GM12878 (cell line): ENCODE results near the gene ERICH4. TPM values are rescaled to one million over a fixed set of nuclear protein-coding genes. Genes with fewer than 3 reads are reported as not detected.

Source experiments
- ATAC-seq: fragments of 200-7000 bp; cut with Tn5 transposase; 3 replicates; pipeline ENCODE4 v1.9.1; 2020; ENCODE audit warnings: mild to moderate bottlenecking, moderate library complexity
- BruUV-seq: library from RNA; stranded (reverse); fragments of 400-500 nt; replicated peaks from 2 replicates; lab custom pipeline; 2021; lab: Mats Ljungman, UMichigan
- CTCF ChIA-PET: fragments of 300-600 bp; sonication (Branson Sonifier 250); formaldehyde crosslinking; extraction: SDS; loops from one replicate; lab custom pipeline; 2021; ENCODE audit warnings: inconsistent platforms; lab: Yijun Ruan, JAX
- POLR2A ChIA-PET: fragments of 350-600 bp; formaldehyde crosslinking; extraction: SDS; loops from one replicate; lab custom pipeline; 2021; ENCODE audit warnings: inconsistent platforms; lab: Charles Lee
- RAD21 ChIA-PET: fragments of 300-600 bp; sonication (Branson Sonifier 250); formaldehyde crosslinking; loops from one replicate; lab custom pipeline; 2023; ENCODE audit warnings: antibody characterized with exemption; ENCODE audit not compliant: unreplicated experiment; lab: Charles Lee
- SMC1A ChIA-PET: fragments of 300-600 bp; sonication (Branson Sonifier 250); formaldehyde crosslinking; loops from one replicate; lab custom pipeline; 2023; ENCODE audit not compliant: unreplicated experiment, uncharacterized antibody; lab: Charles Lee
- DNase-seq: peaks from one replicate; pipeline ENCODE4 v3.0.0-alpha.2; 2011; ENCODE audit warnings: low read depth, low spot score
- FAIRE-seq: peaks from 3 replicates; lab custom pipeline; 2011; peaks lifted over from hg19 to GRCh38; lab: Jason Lieb, UNC
- H2AFZ ChIP-seq: 2 replicates; pipeline ENCODE4 v1.6.0; 2011; ENCODE audit warnings: low read depth, low read length, control low read depth; ENCODE audit not compliant: control insufficient read depth
- H3K27ac ChIP-seq: 2 replicates; pipeline ENCODE4 v1.5.1; 2011; ENCODE audit warnings: control low read depth; ENCODE audit not compliant: control insufficient read depth, insufficient read depth
- H3K27me3 ChIP-seq, 2 experiments: replicated peaks in 1 of 2; 2 replicates each; pipeline versions ENCODE4 v1.6.0 to v1.6.1; 2011; ENCODE audit warnings: low read length in 1 of 2; ENCODE audit not compliant: control insufficient read depth in 2 of 2, insufficient read depth in 2 of 2
- H3K36me3 ChIP-seq, 2 experiments: 2 replicates each; pipeline ENCODE4 v1.5.1; 2011; ENCODE audit warnings: low read length in 1 of 2; ENCODE audit not compliant: control insufficient read depth in 2 of 2, insufficient read depth in 2 of 2
- H3K4me1 ChIP-seq: 2 replicates; pipeline ENCODE4 v1.6.1; 2011; ENCODE audit warnings: mild to moderate bottlenecking, low read length, moderate library complexity, mixed read lengths; ENCODE audit not compliant: control insufficient read depth, insufficient read depth
- H3K4me2 ChIP-seq: 2 replicates; pipeline ENCODE4 v1.6.0; 2011; ENCODE audit warnings: control low read depth; ENCODE audit not compliant: control insufficient read depth, insufficient read depth
- H3K4me3 ChIP-seq: fragments of 200-600 bp; sonication (generic); 2 replicates; pipeline ENCODE4 v1.5.1; 2016
- H3K79me2 ChIP-seq: 2 replicates; pipeline ENCODE4 v1.6.0; 2011; ENCODE audit warnings: low read length; ENCODE audit not compliant: control insufficient read depth, insufficient read depth
- H3K9ac ChIP-seq: 2 replicates; pipeline ENCODE4 v1.8.0; 2011; ENCODE audit warnings: low read length, control low read depth, mixed read lengths; ENCODE audit not compliant: control insufficient read depth, insufficient read depth
- H3K9me3 ChIP-seq: replicated peaks from 3 replicates; pipeline ENCODE4 v1.5.1; 2011; ENCODE audit warnings: mild to moderate bottlenecking, low read length; ENCODE audit not compliant: control insufficient read depth, insufficient read depth
- H4K20me1 ChIP-seq: 2 replicates; pipeline ENCODE4 v1.6.0; 2011; ENCODE audit not compliant: control insufficient read depth, insufficient read depth
- BRCA1 ChIP-seq: IDR thresholded peaks from 2 replicates; pipeline ENCODE4 v1.6.1; 2011; ENCODE audit warnings: low read depth, low read length, improper control_type of control experiment
- CREM ChIP-seq: IDR thresholded peaks from 2 replicates; pipeline ENCODE4 v1.6.1; 2014; ENCODE audit warnings: antibody characterized with exemption, low read depth
- IKZF2 ChIP-seq, 2 experiments: fragments of 450-650 bp; IDR thresholded peaks; 2 replicates each; pipeline ENCODE4 v1.6.1; 2017; ENCODE audit warnings: mild to moderate bottlenecking in 2 of 2, moderate library complexity in 2 of 2
- IRF4 ChIP-seq: IDR thresholded peaks from 2 replicates; pipeline ENCODE4 v1.6.1; 2011; ENCODE audit warnings: low read depth, low read length
- JUNB ChIP-seq: IDR thresholded peaks from 2 replicates; pipeline ENCODE4 v1.6.1; 2016; ENCODE audit warnings: antibody characterized with exemption, mild to moderate bottlenecking
- JUND ChIP-seq: IDR thresholded peaks from 2 replicates; pipeline ENCODE4 v1.6.1; 2012; ENCODE audit warnings: low read depth, mild to moderate bottlenecking, low read length, improper control_type of control experiment, moderate library complexity
- KDM1A ChIP-seq: fragments of 200-600 bp; sonication (generic); IDR thresholded peaks from 2 replicates; pipeline ENCODE4 v1.6.1; 2016; ENCODE audit warnings: borderline replicate concordance
- MLLT1 ChIP-seq: fragments of 450-650 bp; IDR thresholded peaks from 2 replicates; pipeline ENCODE4 v1.6.1; 2016; ENCODE audit warnings: mild to moderate bottlenecking
- MTA3 ChIP-seq: IDR thresholded peaks from 2 replicates; pipeline ENCODE4 v1.6.1; 2012; ENCODE audit warnings: low read length, inconsistent platforms, borderline replicate concordance
- MYB ChIP-seq: fragments of 150-350 bp; IDR thresholded peaks from 2 replicates; pipeline ENCODE4 v1.6.1; 2014; ENCODE audit warnings: mild to moderate bottlenecking, low read depth, low read length, borderline replicate concordance
- NFXL1 ChIP-seq: fragments of 450-650 bp; IDR thresholded peaks from 2 replicates; pipeline ENCODE4 v1.6.1; 2017; ENCODE audit warnings: antibody characterized with exemption, mild to moderate bottlenecking, borderline replicate concordance
- PBX3 ChIP-seq: IDR thresholded peaks from 2 replicates; pipeline ENCODE4 v1.6.1; 2011; ENCODE audit warnings: mild to moderate bottlenecking, low read depth, low read length, moderate library complexity; ENCODE audit not compliant: insufficient replicate concordance
- RBBP5 ChIP-seq: fragments of 200-600 bp; sonication (generic); conservative IDR thresholded peaks from 2 replicates; pipeline ENCODE4 v1.6.1; 2016
- RELB ChIP-seq: fragments of 450-650 bp; IDR thresholded peaks from 2 replicates; pipeline ENCODE4 v1.6.1; 2017; ENCODE audit warnings: low read depth, mild to moderate bottlenecking, moderate library complexity
- SIX5 ChIP-seq: IDR thresholded peaks from 2 replicates; pipeline ENCODE4 v1.6.1; 2011; ENCODE audit warnings: mild to moderate bottlenecking, low read depth, low read length, moderate library complexity; ENCODE audit not compliant: severe bottlenecking
- SMARCA5 ChIP-seq: fragments of 450-650 bp; IDR thresholded peaks from 2 replicates; pipeline ENCODE4 v1.6.1; 2017; ENCODE audit warnings: mild to moderate bottlenecking
- SPI1 ChIP-seq: IDR thresholded peaks from 2 replicates; pipeline ENCODE4 v1.6.1; 2011; ENCODE audit warnings: low read depth, mild to moderate bottlenecking, low read length, moderate library complexity, borderline replicate concordance; ENCODE audit not compliant: insufficient read depth
- SUZ12 ChIP-seq: fragments of 200-600 bp; sonication (generic); IDR thresholded peaks from one replicate; pipeline ENCODE4 v1.6.1; 2018; ENCODE audit warnings: antibody characterized with exemption, mild to moderate bottlenecking; ENCODE audit not compliant: unreplicated experiment
- WRNIP1 ChIP-seq: IDR thresholded peaks from 2 replicates; pipeline ENCODE4 v1.6.1; 2011; ENCODE audit warnings: low read depth, low read length, improper control_type of control experiment, borderline replicate concordance
- WGBS: methylation state at CpG from one replicate; pipeline ENCODE4 v1.1.6; 2016; ENCODE audit warnings: low lambda C conversion rate; ENCODE audit not compliant: insufficient replicate concordance, insufficient coverage; ENCODE audit errors: missing lambda C conversion rate; 5-methylcytosine and 5-hydroxymethylcytosine counted together
- in situ Hi-C: fragments of 300-500 bp; cut with MboI; formaldehyde crosslinking; loops from 9 replicates; pipeline ENCODE4 v1.14.3; 2018; ENCODE audit warnings: mixed read lengths
- intact Hi-C: fragments of 100-400 bp; cut with micrococcal nuclease; formaldehyde crosslinking; loops from one replicate; pipeline ENCODE4 v1.14.2; 2022; ENCODE audit not compliant: unreplicated experiment
- polyA plus RNA-seq, 11 experiments: library from polyadenylated mRNA; depleted of rRNA in 4 of 11; unstranded in 6 of 11; stranded (reverse) in 5 of 11; fragments of >200 nt; fragmentation: Nextera tagmentation in 4 of 11; fragmentation: Illumina TruSeq in 1 of 11; extraction: Ambion mirVana in 4 of 11; extraction: Trizol in 1 of 11; gene quantifications; 1 replicate in 1 of 11; 2 replicates in 10 of 11; pipeline versions ENCODE4 v1.2.1 to v1.2.3, GENCODE V29; 2011 to 2016; ENCODE audit warnings: inconsistent platforms in 2 of 11, missing spikeins in 2 of 11, low read depth in 1 of 11
- total RNA-seq, 4 experiments: library from RNA; depleted of rRNA in 3 of 4; stranded (reverse); fragments of >200 nt in 3 of 4; fragmentation: Illumina TruSeq in 1 of 4; extraction: Trizol in 1 of 4; gene quantifications; 2 replicates each; pipeline versions ENCODE4 v1.2.1 to v1.2.3, GENCODE V29; 2013 to 2021
- TF ChIP-seq, protein P1 (sequence below): fragments of 450-650 bp; IDR thresholded peaks from 2 replicates; pipeline ENCODE4 v1.6.1; 2016; ENCODE audit warnings: mild to moderate bottlenecking

ERICH4 gene
- total and polyA plus RNA-seq, 10 of the 15 experiments (the other 5 are each of a cell fraction or from before 2014, with no cell fraction given): not detected

GRCh38 chr19:41414461-41414860 lies 28.5 kb upstream of the ERICH4 start:
- intact Hi-C loops (no loop called here), in situ Hi-C loops (no loop called here)
- Histone ChIP-seq H3K4me2 (no peak overlapping the region), H3K4me1 (peaks cover 7% of the 10 kb centered on the region), H3K9me3 (no peaks in the 10 kb centered on the region), H2AFZ (no peak overlapping the region), H3K36me3 (peaks cover 4 to 11% of the 10 kb centered on the region in 2 experiments; a peak in 3 of 4 replicates), H3K27ac (no peak overlapping the region), H3K27me3 (no peaks in the 10 kb centered on the region), H3K4me3 (no peak overlapping the region), H4K20me1 (no peaks in the 10 kb centered on the region), H3K79me2 (peaks cover 3% of the 10 kb centered on the region), H3K9ac (no peak overlapping the region)
- ChIA-PET POLR2A (interaction anchor here (0.5 kb wide), 1 partner anchor 35 kb away, joined by 7 read pairs; no protein-coding TSS in a partner anchor), CTCF (no interaction called here), SMC1A (no interaction called here), RAD21 (no interaction called here)
- TF ChIP-seq SPI1: no peak
- no peak for TF ChIP-seq PBX3
- no peak for TF ChIP-seq SUZ12
- no peak for TF ChIP-seq MTA3
- no peak for TF ChIP-seq CREM
- TF ChIP-seq BRCA1: no peak
- no peak for TF ChIP-seq RELB
- no peak for TF ChIP-seq IRF4
- no peak for TF ChIP-seq JUNB
- no peak for TF ChIP-seq WRNIP1
- no peak for TF ChIP-seq SIX5
- TF ChIP-seq MLLT1: no peak
- no peak for TF ChIP-seq KDM1A
- TF ChIP-seq NFXL1: no peak
- TF ChIP-seq, protein P1, sequence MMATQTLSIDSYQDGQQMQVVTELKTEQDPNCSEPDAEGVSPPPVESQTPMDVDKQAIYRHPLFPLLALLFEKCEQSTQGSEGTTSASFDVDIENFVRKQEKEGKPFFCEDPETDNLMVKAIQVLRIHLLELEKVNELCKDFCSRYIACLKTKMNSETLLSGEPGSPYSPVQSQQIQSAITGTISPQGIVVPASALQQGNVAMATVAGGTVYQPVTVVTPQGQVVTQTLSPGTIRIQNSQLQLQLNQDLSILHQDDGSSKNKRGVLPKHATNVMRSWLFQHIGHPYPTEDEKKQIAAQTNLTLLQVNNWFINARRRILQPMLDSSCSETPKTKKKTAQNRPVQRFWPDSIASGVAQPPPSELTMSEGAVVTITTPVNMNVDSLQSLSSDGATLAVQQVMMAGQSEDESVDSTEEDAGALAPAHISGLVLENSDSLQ: no peak
- no peak for TF ChIP-seq JUND
- no peak for TF ChIP-seq SMARCA5
- TF ChIP-seq RBBP5: no peak
- TF ChIP-seq MYB: no peak
- TF ChIP-seq IKZF2 (IDR thresholded peaks at IDR 0.05): no peak
- FAIRE-seq (no peak), DNase-seq (no peak), ATAC-seq (no peak)
- 90% methylated on average over 9 of the region's 9 CpGs for WGBS
- no TSS peak for BruUV-seq
